Hematopoietic multipotent progenitor cell treated with erythropoietin and hydrocortisone succinate and interleukin-3 and kit ligand, for 17 days (in vitro differentiated cells): ENCODE data around the gene DNAJB13.

Source experiments
- DNase-seq: peaks from one replicate; pipeline ENCODE4 v3.0.0-alpha.2; 2015; ENCODE audit warnings: low spot score

Gene DNAJB13

DNA sequence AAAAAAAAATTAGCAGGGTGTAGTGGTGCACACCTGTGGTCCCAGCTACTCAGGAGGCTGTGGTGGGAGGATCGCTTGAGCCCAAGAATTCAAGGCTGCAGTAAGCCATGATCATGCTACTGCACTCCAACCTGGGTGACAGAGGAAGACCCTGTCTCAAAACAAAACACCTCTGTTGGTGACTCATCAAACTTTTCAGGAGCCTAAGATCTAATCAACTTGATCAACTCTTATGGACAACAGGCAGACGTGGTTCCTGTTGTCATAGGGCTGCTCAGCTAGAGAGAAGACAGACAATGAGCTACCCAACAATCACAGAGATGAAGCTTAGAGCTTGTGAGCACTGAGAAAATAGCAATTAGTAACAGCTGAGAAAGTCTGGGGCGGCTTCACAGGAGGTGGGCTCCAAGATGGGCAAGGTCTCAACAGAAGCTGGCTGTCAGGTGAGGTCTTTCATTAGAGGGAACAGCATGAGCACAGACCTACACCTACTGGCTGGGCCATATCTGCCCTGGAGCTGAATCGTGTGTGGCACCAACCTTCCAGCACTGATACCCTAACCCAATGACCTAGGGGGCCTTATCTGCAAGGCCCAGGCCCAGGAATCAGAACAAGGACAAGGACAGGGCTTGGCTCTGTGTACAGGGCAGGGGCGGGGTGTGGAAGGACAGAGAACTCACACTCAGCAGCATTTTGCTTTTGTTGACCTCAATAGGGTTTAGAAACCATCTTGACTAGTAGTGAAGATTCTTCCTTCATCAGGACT lies 65.3 kb downstream of the DNAJB13 start:
- DNase-seq: peak; percentile 71

DNA sequence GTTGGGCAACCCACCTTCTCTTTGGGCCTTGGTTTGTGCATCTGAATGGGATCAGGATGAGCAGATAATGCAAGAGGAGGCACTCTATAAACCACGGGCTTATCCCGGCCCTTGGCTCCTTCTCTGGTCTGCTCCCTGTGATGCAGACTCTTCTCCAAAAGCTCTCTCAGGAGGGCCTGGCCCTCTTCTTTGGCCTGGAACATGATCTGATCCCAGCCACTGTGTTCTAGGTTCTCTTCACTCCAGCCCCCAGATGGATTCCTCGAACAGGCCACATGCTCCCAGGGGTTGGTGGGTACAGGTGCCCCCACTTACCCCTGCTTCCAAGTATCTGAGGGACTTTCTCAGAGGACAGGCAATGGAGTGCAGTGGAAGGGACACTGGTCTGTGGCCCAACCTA lies 66.8 kb downstream of the DNAJB13 start:
- no peak for DNase-seq

DNA sequence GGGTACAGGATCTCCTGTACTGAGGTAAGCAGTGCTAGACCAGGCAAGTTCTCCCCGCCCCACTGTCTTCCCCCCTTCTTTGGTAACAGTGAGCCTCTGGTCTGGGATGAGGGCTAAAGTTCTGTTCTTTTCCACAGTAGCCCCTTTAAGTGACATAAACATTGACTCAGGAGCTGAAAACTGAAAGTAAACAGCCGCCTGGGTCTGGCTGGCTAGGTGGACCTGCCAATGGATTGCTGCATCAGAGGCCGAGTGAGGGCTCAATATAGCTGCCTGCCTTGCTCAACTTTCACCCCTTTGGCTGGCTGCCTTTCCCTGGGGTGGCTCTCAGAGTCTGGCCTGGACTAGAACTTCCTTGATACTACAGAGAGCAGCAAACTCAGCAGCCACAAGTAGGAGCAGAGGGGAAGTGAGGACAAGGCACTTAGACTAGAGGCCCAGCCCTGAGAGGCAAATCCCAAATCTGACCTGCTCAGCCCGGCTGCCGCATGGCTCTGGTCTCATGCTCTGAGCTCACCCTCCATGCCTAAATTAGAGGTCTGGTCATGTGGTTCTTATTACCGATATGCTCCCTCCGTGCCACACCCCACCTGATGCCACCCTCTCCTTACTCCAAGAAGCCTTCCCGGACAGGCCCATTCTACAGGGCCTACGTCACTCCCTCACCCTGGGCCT lies 67.6 kb downstream of the DNAJB13 start:
- peak; percentile 58 for DNase-seq

DNA sequence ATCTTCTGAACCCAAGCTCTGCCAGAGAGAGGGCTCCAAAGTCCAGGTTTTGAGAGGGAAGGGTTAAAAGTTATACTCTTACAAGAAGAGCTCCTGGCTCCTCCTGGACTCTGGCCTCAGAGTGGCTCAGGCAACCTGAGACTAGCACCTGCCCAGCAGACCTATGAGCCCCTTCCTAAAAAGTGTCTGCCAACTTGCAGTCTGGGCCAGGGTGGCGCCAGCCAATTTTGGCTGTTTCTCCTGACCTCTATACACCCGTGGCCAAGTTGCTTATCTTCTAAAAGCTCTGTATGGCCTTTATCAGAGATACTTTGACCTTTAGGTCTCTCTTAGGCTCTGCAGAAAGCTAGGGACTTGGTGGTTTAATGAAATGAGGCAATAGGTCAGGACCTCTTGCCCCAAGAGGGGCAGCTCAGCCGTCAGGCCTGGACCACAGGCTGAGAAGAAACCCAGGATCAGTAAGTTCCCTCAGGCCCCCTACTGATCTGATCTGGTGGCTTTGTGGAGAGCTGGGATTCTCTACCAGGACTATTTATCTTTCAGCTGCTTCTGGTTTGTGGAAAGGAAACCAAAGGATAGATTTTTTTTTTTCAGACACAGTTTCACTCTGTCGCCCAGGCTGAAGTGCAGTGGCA lies 68.4 kb downstream of the DNAJB13 start:
- peak; percentile 32 for DNase-seq

DNA sequence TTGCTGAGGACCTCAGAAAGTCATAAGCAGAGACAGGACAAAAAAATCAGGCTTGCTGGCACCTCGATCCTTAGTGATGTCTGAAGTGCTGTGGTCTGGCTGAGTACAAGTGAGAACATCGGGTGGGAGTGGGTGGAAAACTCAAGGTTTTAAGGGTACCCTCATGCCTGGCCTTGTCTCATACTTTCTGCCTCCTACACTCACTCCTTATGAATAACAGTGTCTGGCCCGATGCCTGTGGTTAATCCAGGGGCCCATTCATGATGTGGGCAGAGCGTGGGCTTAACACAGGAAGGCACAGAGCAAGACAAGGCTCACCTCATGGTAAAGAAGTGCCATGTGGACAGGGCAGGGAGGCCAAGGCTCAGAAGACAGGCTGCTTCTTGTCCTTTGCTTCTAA lies 69.0 kb downstream of the DNAJB13 start:
- DNase-seq: no peak
